OCI-LY1 (cell line): ENCODE data around the gene OR1F1.

Experiments used
- CTCF ChIP-seq: fragments of 200-600 bp; sonication (generic), shearing (Covaris generic); IDR thresholded peaks from 2 replicates; pipeline ENCODE4 v1.5.1; 2017; ENCODE audit warnings: mild to moderate bottlenecking, antibody characterized with exemption, low read length, moderate library complexity, mixed read lengths
- EZH2 ChIP-seq: fragments of 200-600 bp; sonication (generic), shearing (Covaris generic); IDR thresholded peaks from 2 replicates; pipeline ENCODE4 v1.8.0; 2017; ENCODE audit warnings: borderline replicate concordance, mixed run types, mild to moderate bottlenecking, antibody characterized with exemption, low read length, moderate library complexity, mixed read lengths

- TF ChIP-seq CTCF (no peak), EZH2 (no peak)
These were observed 55.9 kb downstream of the OR1F1 start for GRCh38 chr16:3243882-3244281.
